Vagina (tissue), 2 donors: Measurements from ENCODE around the gene ADAMTS17.

Experiments
- POLR2A ChIP-seq, 2 donors: fragments of 450-650 bp; IDR thresholded peaks; one replicate each; pipeline ENCODE4 v1.6.1; 2017; ENCODE audit warnings: antibody characterized with exemption in 2 of 2, mild to moderate bottlenecking in 2 of 2, moderate library complexity in 2 of 2
- POLR2AphosphoS5 ChIP-seq, 2 donors: sonication (generic); formaldehyde crosslinking; IDR thresholded peaks; one replicate each; pipeline ENCODE4 v1.9.0; 2017; ENCODE audit warnings: antibody characterized with exemption in 2 of 2, mild to moderate bottlenecking in 2 of 2, low read depth in 1 of 2; ENCODE audit not compliant: insufficient read depth in 1 of 2

DNA sequence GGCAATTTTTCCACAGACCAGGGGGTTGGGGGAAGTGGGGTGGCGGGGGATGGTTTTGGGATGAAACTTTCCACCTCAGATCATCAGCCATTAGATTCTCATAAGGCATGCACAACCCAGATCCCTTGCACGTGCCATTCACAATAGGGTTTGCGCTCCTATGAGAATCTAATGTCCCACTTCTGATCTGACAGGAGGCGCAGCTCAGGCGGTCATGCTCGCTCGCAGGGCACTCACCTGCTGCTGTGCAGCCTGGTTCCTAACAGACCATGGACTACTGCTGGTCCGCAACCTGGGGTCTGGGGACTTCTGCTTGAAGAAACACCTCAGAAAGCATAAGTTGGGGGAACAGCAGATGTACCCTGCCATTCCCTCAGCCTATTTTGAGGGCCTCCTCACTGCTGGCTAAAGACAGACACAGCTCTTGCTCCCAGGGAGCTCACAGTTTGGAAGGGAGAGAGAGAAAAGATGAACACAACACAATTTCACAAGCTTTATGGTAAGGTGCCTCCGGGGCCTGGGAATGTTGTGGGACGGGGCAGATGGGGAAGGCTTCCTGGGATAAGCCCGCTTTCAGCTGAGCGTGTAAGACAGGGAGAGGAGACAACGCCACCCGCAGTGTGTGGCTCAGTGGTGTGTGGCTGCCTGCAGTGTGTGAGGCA, 285.2 kb downstream of the ADAMTS17 start:
- no peak for TF ChIP-seq POLR2A (IDR thresholded peaks at IDR 0.05)
- TF ChIP-seq POLR2AphosphoS5 (IDR thresholded peaks at IDR 0.05; ENCODE audit: insufficient read depth in 1 of 2, low read depth in 1 of 2), result no peak
